Measurements from ENCODE around the gene C1orf122. TPM values are rescaled to one million over a fixed set of nuclear protein-coding genes. Genes with fewer than 3 reads are reported as not detected.

C1orf122 gene
- total RNA-seq, 2 donors from 2014 or later: 28.3 to 51.4 TPM

DNA sequence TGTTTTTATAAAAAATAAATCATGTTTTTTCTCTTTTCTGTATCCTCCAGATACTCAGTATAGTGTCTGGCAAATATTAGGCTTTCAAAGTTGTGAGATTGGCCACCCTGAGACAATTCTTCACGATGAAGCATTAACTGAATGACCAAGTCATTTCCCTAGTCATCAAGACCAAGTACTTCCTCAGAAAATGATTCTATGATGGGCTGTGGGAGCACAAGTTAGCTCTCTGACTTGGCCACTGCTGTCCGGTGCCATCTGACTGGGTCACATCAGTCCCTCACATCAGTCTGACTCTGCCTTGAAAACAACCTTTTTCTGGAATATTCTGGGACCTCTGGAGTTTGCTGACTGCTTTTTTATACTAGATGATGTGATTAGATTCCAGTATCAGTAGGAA lies 13.9 kb downstream of the C1orf122 start:
- H3K4me3 ChIP-seq: no peak overlapping the region
- no peaks in the 10 kb centered on the region for H3K27me3 ChIP-seq
- no peak for DNase-seq
- H3K9ac ChIP-seq (ENCODE audit: low read depth in 2 of 2, low read length in 2 of 2): no peak overlapping the region
- TF ChIP-seq, protein P1, sequence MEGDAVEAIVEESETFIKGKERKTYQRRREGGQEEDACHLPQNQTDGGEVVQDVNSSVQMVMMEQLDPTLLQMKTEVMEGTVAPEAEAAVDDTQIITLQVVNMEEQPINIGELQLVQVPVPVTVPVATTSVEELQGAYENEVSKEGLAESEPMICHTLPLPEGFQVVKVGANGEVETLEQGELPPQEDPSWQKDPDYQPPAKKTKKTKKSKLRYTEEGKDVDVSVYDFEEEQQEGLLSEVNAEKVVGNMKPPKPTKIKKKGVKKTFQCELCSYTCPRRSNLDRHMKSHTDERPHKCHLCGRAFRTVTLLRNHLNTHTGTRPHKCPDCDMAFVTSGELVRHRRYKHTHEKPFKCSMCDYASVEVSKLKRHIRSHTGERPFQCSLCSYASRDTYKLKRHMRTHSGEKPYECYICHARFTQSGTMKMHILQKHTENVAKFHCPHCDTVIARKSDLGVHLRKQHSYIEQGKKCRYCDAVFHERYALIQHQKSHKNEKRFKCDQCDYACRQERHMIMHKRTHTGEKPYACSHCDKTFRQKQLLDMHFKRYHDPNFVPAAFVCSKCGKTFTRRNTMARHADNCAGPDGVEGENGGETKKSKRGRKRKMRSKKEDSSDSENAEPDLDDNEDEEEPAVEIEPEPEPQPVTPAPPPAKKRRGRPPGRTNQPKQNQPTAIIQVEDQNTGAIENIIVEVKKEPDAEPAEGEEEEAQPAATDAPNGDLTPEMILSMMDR (IDR thresholded peaks at IDR 0.05): no peak
- H3K36me3 ChIP-seq: peaks cover 15% of the 10 kb centered on the region
- H3K4me1 ChIP-seq: no peaks in the 10 kb centered on the region
- H3K27ac ChIP-seq: no peak overlapping the region
- intact Hi-C loops (cut with DNase I): no loop called here
- H3K9me3 ChIP-seq: no peaks in the 10 kb centered on the region

DNA sequence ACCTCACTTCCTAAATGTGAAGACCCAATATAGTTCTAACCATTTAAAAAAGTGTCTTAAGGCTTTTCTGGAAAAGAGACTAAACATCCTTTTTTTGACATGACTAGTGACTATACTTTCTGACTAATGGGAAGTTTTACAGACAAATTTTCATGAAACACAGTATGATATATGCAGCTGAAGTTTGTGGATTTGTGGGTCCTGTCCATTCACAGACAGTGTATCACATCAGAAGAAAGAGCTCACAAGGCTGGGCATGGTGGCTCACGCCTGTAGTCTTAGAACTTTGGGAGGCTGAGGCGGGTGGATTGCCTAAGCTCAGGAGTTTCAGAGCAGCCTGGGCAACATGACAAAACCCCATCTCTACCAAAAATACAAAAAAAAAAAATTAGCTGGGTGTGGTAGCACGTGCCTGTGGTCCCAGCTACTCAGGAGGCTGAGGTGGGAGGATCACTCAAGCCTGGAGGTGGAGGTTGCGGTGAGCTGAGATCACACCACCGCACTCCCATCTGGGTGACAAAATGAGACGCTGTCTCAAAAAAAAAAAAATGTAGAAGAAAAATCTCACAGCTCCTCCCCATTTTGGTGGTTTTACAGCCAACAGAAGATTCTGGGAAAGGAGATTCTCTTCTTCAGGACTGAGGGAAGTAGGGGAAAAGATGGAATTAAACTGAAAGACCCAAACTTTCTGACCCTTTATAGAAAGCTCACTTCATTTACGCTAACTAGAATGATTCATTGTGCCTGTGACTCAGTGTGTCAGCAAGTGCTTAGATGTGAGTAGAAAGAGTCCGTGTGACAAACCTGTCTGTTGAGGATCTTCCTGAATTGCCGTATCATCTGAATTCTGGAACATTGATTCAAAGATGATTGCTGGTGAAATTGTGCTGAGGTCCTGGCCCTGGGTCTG lies 15.6 kb downstream of the C1orf122 start:
- Histone ChIP-seq H3K9ac (ENCODE audit: low read depth in 2 of 2, low read length in 2 of 2) (no peak overlapping the region), H3K27ac (no peak overlapping the region), H3K9me3 (no peaks in the 10 kb centered on the region), H3K4me3 (no peak overlapping the region), H3K4me1 (no peaks in the 10 kb centered on the region), H3K36me3 (peaks cover 15% of the 10 kb centered on the region), H3K27me3 (no peaks in the 10 kb centered on the region)
- TF ChIP-seq, protein P1 (IDR thresholded peaks at IDR 0.05): no peak
- no peak for DNase-seq
- intact Hi-C loops (cut with DNase I): no loop called here

DNA sequence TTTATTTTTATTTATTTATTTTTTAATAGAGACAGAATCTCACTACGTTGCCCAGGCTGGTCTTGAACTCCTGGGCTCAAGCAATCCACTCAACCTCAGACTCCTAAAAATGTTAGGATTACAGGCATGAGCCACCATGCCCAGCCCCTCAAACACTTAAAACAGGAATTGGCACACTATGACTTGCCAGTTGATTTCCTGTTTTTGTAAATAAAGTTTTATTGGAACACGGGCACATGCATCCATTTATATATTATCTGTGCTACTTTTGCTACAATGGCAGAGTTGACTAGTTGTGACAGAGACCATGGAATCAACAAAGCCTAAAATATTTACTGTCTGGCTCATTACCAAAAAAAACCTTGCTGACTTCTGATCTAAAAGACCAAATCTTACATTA lies 16.4 kb downstream of the C1orf122 start:
- intact Hi-C loops (cut with DNase I): no loop called here
- Histone ChIP-seq H3K27ac (no peak overlapping the region), H3K4me3 (no peak overlapping the region), H3K9ac (ENCODE audit: low read depth in 2 of 2, low read length in 2 of 2) (no peak overlapping the region), H3K36me3 (peaks cover 15% of the 10 kb centered on the region), H3K4me1 (no peaks in the 10 kb centered on the region), H3K27me3 (no peaks in the 10 kb centered on the region), H3K9me3 (no peaks in the 10 kb centered on the region)
- TF ChIP-seq, protein P1 (IDR thresholded peaks at IDR 0.05): no peak
- no peak for DNase-seq

DNA sequence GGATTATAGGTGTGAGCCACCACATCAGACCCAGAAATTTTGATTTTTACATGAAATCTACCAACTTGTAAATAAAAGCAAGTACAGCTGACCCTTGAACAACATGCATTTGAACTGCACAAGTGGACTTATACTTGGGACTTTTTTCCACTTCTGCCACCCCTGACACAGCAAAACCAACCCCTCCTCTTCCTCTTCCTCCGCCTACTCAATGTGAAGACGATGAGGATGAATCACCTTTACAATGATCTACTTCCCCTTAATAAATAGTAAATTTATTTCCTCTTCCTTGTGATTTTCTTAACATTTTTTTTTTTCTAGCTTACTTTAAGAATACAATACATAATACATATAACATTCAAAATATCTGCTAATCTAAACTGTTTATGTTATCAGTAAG lies 17.9 kb downstream of the C1orf122 start:
- Histone ChIP-seq H3K36me3 (peaks cover 13% of the 10 kb centered on the region), H3K9ac (ENCODE audit: low read depth in 2 of 2, low read length in 2 of 2) (no peak overlapping the region), H3K27ac (no peak overlapping the region), H3K4me1 (no peaks in the 10 kb centered on the region), H3K9me3 (no peaks in the 10 kb centered on the region), H3K27me3 (no peaks in the 10 kb centered on the region), H3K4me3 (no peak overlapping the region)
- DNase-seq: no peak
- intact Hi-C loops (cut with DNase I): no loop called here
- TF ChIP-seq, protein P1 (IDR thresholded peaks at IDR 0.05): no peak

DNA sequence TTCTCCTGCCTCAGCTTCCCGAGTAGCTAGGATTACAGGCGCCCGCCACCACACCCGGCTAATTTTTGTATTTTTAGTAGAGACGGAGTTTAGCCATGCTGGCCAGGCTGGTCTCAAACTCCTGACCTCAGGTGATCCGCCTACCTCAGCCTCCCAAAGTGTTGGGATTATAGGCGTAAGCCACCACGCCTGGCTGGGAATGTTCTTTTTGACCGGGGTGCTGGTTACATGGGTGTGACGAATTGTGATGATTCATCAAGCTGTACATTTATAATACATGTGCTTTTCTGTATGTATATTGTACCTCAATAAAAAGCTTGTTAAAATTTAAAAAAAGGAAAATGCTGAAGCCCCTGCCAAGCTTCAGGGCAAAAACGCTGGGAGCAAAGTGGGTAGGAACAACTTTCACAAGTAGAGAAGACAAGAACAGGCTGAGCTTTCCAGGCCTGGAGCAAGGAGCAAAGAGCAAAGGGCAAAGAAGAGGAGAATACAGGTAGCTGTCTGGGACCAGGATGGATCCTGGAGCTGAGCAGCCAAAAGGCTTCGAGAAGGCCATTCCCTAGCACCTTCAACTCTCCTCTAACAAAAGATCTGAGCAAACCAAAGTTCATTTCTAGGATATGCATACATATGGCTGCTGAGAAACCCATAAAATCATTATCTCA lies 21.0 kb downstream of the C1orf122 start:
- H3K4me1 ChIP-seq: no peaks in the 10 kb centered on the region
- no peak overlapping the region for H3K4me3 ChIP-seq
- H3K27me3 ChIP-seq: no peaks in the 10 kb centered on the region
- no peaks in the 10 kb centered on the region for H3K9me3 ChIP-seq
- TF ChIP-seq, protein P1 (IDR thresholded peaks at IDR 0.05): no peak
- peak; percentile 38 for DNase-seq
- H3K9ac ChIP-seq (ENCODE audit: low read depth in 2 of 2, low read length in 2 of 2): no peak overlapping the region
- intact Hi-C loops (cut with DNase I): no loop called here
- no peaks in the 10 kb centered on the region for H3K36me3 ChIP-seq
- H3K27ac ChIP-seq: peak overlapping the region; percentile 54

All from colonic mucosa (tissue), 4 donors.